SH-SY5Y (cell line): ENCODE data around the gene NR2F6.

Experiments
- GATA2 ChIP-seq: IDR thresholded peaks from 2 replicates; pipeline ENCODE4 v1.6.1; 2011; ENCODE audit warnings: mild to moderate bottlenecking, low read depth, low read length
- GATA3 ChIP-seq: IDR thresholded peaks from 2 replicates; pipeline ENCODE4 v1.6.1; 2011; ENCODE audit warnings: low read depth, mild to moderate bottlenecking, low read length, moderate library complexity

DNA sequence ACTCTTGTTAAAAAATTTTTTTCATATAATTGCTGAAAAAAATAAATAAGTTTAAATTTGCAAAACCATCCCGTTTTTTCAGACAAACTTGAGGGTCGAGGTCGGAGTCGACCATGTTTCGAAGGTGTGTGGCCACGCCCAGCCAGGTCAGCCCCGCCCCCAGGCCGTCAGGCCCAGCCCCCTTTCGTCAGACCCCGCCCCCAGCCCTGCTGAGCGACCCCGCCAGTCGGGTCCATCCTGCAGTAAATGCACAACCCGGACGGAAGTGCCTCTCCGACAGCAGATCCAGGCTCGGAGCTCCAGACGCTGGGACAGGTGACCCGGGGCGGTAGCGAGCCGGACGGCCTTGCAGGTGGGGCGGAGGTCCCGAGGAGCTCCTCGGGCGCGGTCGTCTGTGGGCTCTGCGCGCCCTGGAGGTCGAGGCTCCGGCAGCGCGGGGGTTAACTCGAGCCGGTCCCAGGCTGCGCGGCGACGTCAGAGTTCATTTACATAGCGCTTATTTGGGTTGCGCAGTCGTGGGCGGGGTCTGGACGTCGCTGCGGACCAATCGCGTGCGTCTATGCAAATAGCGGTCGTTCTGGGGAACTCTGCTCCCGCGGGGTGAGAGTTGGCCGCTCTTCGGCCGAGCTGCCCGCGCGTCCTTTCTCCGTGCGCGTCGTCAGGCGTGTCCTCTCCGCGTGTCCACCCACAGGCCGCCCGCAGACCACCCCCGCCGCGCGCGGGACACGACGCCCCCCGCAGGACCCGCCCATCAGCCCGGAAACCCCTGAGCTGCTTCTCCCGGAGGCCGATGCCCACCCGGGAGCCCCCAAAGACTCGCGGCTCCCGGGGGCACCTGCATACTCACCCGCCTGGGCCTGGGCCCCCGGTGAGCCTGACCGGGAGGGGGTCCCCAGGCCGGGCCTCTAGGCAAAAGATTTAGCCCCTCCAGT lies 19.5 kb downstream of the NR2F6 start, which contains the start of gene OCEL1:
- TF ChIP-seq GATA2 (no peak), GATA3 (no peak)
